GM19455 (cell line): ENCODE results near the gene PPIF.

Experiments
- ATAC-seq: cut with Tn5 transposase; IDR thresholded peaks from one replicate; pipeline ENCODE4 v1.9.1; 2021; ENCODE audit not compliant: unreplicated experiment

The PPIF gene

GRCh38 chr10:79313320-79313719 lies 33.9 kb upstream of the PPIF start:
- ATAC-seq: no peak

DNA sequence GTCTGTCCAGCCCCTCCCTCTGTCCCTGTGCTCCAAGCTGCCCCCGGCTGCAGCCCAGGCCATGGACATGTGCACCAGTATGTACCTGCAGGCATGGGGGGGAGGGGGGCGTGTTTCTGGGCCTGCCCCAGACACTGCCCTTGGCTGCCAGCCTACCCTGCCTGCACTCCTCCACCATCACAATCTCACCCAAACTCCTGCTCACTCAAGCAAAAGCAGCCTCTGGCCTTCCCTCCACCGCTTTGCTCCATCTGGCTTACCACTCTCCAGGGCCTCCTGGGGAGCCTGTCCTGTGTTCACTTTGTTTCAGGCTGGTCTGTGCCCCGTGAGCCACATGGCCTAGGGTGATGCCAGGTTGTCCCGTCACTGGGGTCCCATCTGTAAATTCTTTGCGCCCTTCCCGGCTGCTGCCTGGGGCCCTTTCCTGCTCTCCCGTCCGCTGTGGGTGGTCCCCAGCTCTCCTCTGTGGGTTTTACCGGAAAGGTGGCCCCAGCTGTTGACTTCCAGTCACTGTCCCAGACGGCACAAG lies 33.3 kb upstream of the PPIF start:
- no peak for ATAC-seq

GRCh38 chr10:79314761-79315601 lies 32.3 kb upstream of the PPIF start:
- no peak for ATAC-seq

- no peak for ATAC-seq
These were observed 31.7 kb upstream of the PPIF start for GRCh38 chr10:79315602-79315920.

- peak; percentile 67 for ATAC-seq
These were observed 30.4 kb upstream of the PPIF start for GRCh38 chr10:79316671-79317431.

DNA sequence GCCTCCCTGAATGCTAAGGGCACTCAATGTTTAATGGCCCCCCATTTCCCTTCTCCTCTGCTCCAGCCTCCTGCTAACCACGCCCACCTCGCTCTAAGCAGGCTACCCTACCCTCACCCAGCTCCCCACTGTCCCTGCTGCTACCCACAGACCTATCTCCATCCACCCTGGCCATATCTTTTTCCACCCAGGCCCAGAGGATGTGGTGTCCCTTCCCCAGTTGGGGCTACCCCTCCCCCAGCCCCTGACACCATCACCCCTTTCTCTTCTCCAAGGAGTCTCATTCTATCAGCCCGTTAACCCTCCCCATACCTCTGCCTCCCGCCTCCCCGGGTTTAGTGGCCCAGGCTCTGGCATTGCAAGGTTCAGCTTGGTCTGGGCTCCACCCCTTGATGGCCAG lies 28.9 kb upstream of the PPIF start:
- no peak for ATAC-seq

DNA sequence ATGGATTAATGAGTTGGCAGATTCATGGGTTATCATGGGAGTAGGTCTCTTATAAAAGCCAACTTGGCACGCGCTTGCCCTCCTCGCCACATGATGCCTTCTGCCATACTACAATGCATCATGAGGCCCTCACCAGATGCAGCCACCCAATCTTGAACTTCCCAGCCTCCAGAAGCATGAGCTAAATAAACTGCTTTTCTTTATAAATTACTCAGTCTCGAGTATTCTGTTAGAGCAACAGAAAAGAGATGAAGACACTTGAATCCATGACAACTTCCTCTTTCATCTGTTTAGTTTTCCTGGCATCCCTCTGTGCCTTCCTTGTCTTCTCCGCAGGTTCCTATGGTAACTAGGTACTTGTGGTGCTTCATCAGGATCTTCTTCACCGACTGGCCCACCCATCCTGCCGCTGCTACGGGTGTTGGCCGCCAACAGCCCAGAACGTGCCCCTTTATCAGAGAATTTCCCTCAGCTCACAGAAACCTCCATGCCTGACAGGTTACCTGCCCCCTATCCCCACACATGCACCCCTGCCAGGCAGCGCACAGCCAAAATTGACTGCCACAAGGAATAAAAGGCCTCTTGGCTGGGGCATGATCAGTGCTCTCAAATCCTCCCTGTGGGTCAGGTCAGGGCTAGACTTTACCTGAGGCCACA lies 28.0 kb upstream of the PPIF start:
- no peak for ATAC-seq

DNA sequence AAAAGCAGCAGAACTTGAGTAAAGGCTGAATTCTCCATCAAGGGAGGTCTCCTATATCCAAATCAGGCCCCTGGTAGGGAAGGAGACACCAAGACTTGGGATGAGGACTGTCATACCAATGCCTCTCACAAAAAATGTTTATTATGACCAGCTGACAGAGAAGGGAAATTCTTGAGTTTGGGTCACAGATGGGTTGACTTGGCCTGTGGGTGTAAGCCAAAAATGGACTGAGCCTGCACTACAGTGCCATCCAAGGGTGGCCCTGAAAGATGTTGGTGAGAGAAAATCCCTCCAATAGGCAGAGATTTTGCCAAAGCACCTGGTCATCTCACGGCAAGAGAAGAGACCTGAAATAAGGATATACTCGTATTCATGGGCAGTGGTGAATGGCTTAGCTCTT lies 27.0 kb upstream of the PPIF start:
- no peak for ATAC-seq

DNA sequence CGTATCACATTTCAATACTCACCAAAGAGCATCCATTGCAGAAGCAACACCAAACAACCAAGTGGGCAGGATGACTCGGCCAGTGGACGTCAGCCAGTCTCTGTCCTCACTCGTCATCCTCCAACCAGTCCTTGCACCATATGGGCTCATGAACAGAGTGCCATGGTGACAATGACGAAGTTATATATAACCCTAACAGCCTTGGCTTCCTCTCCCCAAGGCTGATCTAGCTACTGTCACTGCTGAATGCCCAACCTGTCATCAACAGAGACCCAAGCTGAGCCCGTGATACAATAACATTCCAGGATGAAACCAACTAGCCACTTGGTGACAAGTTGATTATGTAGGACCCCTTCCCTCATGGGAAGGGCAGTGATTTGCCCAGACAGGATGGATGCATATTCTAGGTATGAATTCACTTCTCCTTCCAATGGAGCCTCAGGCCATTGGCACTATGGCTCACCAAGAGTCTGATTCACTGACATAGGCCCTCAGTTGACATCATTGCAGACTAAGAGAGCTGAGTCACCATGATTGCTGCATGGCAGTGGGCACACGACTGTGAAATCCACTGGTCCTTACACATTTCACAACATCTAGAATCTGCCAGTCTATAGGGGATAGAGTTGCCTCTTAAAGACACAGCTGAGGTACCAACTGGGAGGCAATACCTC lies 26.3 kb upstream of the PPIF start:
- ATAC-seq: no peak

- no peak for ATAC-seq
These were observed 25.8 kb upstream of the PPIF start for GRCh38 chr10:79321494-79321882.

- ATAC-seq: no peak
These were observed 25.3 kb upstream of the PPIF start for GRCh38 chr10:79321951-79322350.

DNA sequence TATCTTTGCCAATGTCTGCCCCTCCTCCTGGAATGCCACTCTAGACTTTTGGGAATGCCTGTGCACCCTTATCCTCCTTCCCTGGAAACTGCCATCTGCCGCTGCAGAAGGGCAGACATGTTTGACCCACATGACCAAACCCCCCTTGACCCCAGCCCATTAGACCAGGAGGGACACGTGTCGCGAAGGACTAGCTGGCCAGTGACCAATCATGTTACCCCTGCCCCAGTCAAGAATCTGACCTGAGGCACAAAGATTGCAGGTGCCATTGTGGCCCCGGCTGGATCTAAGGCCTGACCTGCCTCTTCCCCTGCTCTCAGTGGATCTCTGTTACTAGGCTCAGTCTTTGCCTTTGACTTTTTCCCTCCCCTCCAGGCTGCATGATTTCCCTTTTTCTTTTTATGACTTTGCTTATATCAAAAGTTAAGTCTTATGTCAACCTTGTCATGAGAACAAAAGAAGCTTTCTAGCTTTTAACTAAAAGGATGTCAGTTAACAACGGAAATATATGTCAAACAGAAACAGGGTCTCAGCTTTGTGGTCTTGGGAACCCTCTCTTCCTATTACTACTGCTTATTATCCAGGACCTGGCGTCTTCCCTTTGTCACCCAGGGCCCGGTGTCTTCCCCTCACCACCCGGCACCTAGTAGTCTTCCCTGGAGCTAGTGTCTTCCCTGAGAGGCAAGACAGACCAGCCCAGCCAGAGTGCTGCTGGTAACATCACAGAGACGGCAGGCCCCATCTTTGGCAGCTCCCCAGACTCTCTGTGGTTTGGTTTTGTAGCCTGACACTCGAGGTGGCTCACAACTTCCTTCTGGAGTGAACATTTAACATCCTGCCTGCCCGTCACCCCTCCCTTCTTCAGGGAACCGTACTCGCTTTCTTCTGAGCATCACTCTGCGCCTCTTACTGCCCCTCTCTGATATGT lies 24.4 kb upstream of the PPIF start:
- ATAC-seq: no peak

GRCh38 chr10:79323602-79324001 lies 23.7 kb upstream of the PPIF start:
- no peak for ATAC-seq

- ATAC-seq: no peak
These were observed 23.1 kb upstream of the PPIF start for GRCh38 chr10:79324032-79324695.

GRCh38 chr10:79326361-79327089 lies 20.7 kb upstream of the PPIF start:
- ATAC-seq: no peak

DNA sequence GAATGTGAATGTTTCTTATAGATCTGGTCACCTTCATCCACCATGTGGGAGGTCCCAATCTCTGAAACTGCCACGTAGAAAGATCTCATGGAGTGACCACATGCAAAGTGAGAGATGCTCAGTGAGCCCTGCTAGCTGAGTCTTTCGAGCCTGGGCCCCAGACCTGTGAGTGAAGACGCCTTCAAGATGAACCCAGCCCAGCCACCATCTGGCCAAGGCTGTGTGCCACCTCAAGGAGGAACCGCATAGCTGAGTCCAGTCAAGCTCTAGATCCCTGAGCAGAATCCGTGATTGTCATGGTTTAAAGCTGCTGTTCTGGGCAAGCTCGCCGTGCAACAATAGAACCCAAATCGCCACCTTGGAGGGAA lies 20.2 kb upstream of the PPIF start:
- ATAC-seq: no peak

- ATAC-seq: no peak
These were observed 19.0 kb upstream of the PPIF start for GRCh38 chr10:79328147-79328701.

DNA sequence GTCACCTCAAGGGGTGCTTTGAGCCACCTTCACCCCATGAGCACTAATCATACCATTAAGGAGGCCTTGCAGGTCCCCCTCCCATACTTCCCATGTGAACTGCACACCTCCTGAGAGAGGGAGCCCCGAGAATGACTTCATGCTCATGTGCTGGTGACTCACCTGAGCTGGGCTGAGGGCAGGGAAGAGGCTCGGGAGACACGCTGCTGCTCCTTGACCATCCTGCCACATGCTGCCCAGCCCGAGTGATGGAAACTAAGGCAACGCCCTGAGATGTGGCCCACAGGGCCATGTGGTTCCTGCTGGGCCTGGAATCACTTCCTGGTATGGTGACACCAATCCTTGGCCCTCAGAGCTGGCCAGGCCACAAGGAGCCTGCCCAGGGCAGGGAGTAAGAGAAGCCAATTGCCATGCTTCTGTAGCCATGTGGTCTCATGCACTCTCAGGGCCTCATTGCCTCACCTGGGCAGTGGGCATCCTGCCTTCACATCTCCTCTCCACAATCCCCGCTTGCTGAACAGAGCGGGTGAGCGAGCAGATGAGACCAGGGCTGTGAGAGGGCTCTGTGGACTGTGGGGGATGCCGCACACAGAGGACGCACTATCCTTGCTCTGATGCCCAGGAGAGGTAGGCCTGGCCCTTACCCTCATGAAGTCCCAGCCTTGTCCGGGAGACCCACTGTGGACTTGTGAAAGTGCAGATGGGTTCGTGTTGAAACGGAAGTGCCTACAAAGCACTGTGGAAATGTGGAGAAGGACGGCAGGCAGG lies 18.3 kb upstream of the PPIF start:
- no peak for ATAC-seq
